Suprapubic skin (tissue), 4 donors: ENCODE measurements around the gene CCDC136. TPM values are rescaled to one million over a fixed set of nuclear protein-coding genes. Genes with fewer than 3 reads are reported as not detected.

Experiments
- DNase-seq, 2 donors: peaks; one replicate each; pipeline ENCODE4 v3.0.0-alpha.2; 2019; ENCODE audit warnings: low spot score in 2 of 2
- H3K27ac ChIP-seq: fragments of 200-600 bp; sonication (generic); one replicate; pipeline ENCODE4 v1.5.1; 2019
- H3K27me3 ChIP-seq: fragments of 200-600 bp; sonication (generic); one replicate; pipeline ENCODE4 v1.5.1; 2019
- H3K36me3 ChIP-seq: fragments of 200-600 bp; sonication (generic); one replicate; pipeline ENCODE4 v1.5.1; 2019
- H3K4me1 ChIP-seq: fragments of 200-600 bp; sonication (generic); one replicate; pipeline ENCODE4 v1.5.1; 2019
- H3K4me3 ChIP-seq: fragments of 200-600 bp; sonication (generic); one replicate; pipeline ENCODE4 v1.5.1; 2019; ENCODE audit warnings: mild to moderate bottlenecking
- H3K9me3 ChIP-seq: fragments of 200-600 bp; sonication (generic); one replicate; pipeline ENCODE4 v1.5.1; 2019
- EP300 ChIP-seq: sonication (generic); formaldehyde crosslinking; IDR thresholded peaks from one replicate; pipeline ENCODE4 v1.6.1; 2017; ENCODE audit warnings: antibody characterized with exemption
- POLR2A ChIP-seq, 2 donors: fragments of 450-650 bp; IDR thresholded peaks; one replicate each; pipeline ENCODE4 v1.6.1; 2017; ENCODE audit warnings: antibody characterized with exemption in 2 of 2, mild to moderate bottlenecking in 2 of 2, moderate library complexity in 2 of 2
- POLR2AphosphoS5 ChIP-seq, 3 donors: sonication (generic); formaldehyde crosslinking; IDR thresholded peaks; one replicate each; pipeline ENCODE4 v1.6.1; 2017; ENCODE audit warnings: antibody characterized with exemption in 3 of 3
- WGBS: methylation state at CpG from one replicate; pipeline ENCODE4 v1.1.5; 2018; 5-methylcytosine and 5-hydroxymethylcytosine counted together
- total RNA-seq, 4 donors: library from RNA; depleted of rRNA; stranded (reverse); fragments of >200 nt; gene quantifications; one replicate each; pipeline ENCODE4 v1.1.0, GENCODE V29; 2016
- TF ChIP-seq, protein P1 (sequence below), 2 donors: fragments of 200-600 bp in 1 of 2; fragments of 450-650 bp in 1 of 2; sonication (generic) in 1 of 2; IDR thresholded peaks; one replicate each; pipeline ENCODE4 v1.5.1; 2016 to 2019; ENCODE audit warnings: antibody characterized with exemption in 2 of 2, mild to moderate bottlenecking in 1 of 2, moderate library complexity in 1 of 2

The CCDC136 gene
- total RNA-seq, 4 donors from 2014 or later: 0.95 to 4.8 (median 2.1) TPM

DNA sequence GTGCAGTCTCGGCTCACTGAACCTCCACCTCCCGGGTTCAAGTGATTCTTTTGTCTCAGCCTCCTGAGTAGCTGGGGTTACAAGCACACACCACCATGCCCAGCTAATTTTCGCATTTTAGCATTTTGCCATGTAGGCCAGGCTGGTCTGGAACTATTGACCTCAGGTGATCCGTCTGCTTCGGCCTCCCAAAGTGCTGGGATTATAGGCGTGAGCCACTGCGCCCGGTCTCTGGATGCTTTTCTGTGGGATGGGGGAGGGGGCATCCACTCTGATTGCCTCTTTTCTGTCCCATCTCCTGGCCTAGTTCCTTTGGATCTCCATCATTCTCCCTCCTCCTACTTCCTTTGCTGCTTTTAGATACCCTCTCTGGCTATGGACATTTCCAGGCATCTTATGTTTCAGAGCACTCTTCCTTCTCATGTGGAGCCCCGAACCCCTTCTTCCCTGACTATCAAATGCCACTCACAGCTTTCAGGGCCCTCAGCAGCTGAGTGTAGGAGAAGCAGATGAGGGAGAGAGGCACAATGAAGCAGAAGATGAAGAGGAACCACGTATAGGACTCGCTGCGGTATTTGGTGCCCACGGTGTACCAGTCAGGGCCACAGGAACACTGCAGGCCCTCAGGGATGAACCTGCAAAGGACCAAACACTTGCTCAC lies 17.6 kb upstream of the CCDC136 start:
- Histone ChIP-seq H3K36me3 (peaks cover 45% of the 10 kb centered on the region), H3K27me3 (no peaks in the 10 kb centered on the region), H3K4me3 (no peak overlapping the region), H3K9me3 (no peaks in the 10 kb centered on the region), H3K27ac (no peak overlapping the region), H3K4me1 (no peaks in the 10 kb centered on the region)
- TF ChIP-seq EP300 (no peak), POLR2AphosphoS5 (IDR thresholded peaks at IDR 0.05) (no peak), POLR2A (IDR thresholded peaks at IDR 0.05) (no peak)
- TF ChIP-seq, protein P1, sequence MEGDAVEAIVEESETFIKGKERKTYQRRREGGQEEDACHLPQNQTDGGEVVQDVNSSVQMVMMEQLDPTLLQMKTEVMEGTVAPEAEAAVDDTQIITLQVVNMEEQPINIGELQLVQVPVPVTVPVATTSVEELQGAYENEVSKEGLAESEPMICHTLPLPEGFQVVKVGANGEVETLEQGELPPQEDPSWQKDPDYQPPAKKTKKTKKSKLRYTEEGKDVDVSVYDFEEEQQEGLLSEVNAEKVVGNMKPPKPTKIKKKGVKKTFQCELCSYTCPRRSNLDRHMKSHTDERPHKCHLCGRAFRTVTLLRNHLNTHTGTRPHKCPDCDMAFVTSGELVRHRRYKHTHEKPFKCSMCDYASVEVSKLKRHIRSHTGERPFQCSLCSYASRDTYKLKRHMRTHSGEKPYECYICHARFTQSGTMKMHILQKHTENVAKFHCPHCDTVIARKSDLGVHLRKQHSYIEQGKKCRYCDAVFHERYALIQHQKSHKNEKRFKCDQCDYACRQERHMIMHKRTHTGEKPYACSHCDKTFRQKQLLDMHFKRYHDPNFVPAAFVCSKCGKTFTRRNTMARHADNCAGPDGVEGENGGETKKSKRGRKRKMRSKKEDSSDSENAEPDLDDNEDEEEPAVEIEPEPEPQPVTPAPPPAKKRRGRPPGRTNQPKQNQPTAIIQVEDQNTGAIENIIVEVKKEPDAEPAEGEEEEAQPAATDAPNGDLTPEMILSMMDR (IDR thresholded peaks at IDR 0.05): no peak
- no peak for DNase-seq
- 93% methylated on average over 12 of the region's 13 CpGs for WGBS

DNA sequence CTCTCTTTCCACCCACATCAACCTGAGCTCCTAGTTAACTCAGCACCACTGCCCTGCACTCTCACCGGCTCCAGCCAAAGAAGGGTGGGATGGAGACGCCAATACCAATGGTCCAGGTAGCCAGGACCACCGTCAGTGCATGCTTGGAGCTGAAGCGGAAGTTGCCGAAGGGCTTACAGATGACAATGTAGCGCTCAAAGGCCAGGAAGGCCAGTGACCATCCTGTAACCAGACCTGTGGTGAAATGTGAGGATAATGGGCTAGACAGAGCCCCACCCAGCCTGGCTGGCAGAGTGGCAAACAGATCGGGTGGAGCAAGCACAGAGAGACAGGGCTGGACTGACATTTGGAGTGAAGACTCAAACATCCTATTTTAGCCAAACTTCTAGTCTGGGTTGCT lies 16.8 kb upstream of the CCDC136 start:
- H3K27me3 ChIP-seq: no peaks in the 10 kb centered on the region
- TF ChIP-seq POLR2AphosphoS5 (IDR thresholded peaks at IDR 0.05): no peak
- no peak for TF ChIP-seq POLR2A (IDR thresholded peaks at IDR 0.05)
- no peak for TF ChIP-seq EP300
- TF ChIP-seq, protein P1 (IDR thresholded peaks at IDR 0.05): no peak
- 83% methylated on average over 7 of the region's 7 CpGs for WGBS
- no peak for DNase-seq
- H3K9me3 ChIP-seq: no peaks in the 10 kb centered on the region
- H3K4me1 ChIP-seq: no peaks in the 10 kb centered on the region
- H3K36me3 ChIP-seq: peaks cover 37% of the 10 kb centered on the region
- H3K27ac ChIP-seq: no peak overlapping the region
- no peak overlapping the region for H3K4me3 ChIP-seq

DNA sequence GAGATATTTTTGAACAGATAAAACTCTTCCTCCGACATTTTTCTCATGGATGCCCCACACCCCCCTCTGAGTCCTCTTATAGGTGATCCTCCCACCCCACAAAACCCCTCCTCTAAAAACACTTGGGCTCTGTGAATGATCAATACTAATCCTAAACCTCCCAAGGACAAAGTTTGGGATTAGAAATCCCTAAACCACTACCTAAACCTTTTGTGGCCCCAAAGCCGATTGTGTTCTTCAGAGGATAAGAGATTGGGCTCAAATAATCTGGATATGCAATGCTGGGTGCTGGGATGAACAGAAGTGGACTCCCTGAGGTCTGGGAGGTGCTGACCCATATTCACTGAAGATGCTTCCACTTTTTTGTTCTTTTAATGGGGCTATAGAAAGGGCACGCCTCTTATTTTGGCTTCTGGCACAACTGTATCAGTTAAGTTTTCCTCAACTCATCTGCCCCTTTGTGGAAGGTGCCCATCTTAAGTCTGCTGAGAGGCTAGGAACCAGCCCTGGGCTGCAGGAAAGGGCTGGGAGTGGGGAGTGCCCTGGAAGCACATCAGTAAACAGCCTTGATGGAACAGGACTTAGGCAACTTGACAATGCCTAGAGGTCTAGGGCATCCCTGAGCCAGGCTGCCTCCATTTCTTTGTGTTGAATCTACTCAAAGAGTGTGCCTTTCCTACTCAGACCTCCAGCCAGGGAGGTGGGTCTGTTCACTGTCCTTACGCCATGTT lies 15.9 kb upstream of the CCDC136 start, which contains the start of gene OPN1SW:
TSS of gene OPN1SW (minus strand) at position 51 of the 731 bp plus-strand sequence. CDS start at position 38, 13 bp downstream.
- no peak for DNase-seq
- Histone ChIP-seq H3K27me3 (no peaks in the 10 kb centered on the region), H3K27ac (no peak within 1 kb of the TSS), H3K4me3 (no peak within 1 kb of the TSS), H3K36me3 (peaks cover 27% of the 10 kb centered on the region), H3K9me3 (no peaks in the 10 kb centered on the region), H3K4me1 (no peaks in the 10 kb centered on the region)
- 95% methylated on average over 4 of the region's 4 CpGs for WGBS
- TF ChIP-seq POLR2AphosphoS5 (IDR thresholded peaks at IDR 0.05) (no peak), POLR2A (IDR thresholded peaks at IDR 0.05) (no peak), EP300 (no peak)
- TF ChIP-seq, protein P1 (IDR thresholded peaks at IDR 0.05): no peak

DNA sequence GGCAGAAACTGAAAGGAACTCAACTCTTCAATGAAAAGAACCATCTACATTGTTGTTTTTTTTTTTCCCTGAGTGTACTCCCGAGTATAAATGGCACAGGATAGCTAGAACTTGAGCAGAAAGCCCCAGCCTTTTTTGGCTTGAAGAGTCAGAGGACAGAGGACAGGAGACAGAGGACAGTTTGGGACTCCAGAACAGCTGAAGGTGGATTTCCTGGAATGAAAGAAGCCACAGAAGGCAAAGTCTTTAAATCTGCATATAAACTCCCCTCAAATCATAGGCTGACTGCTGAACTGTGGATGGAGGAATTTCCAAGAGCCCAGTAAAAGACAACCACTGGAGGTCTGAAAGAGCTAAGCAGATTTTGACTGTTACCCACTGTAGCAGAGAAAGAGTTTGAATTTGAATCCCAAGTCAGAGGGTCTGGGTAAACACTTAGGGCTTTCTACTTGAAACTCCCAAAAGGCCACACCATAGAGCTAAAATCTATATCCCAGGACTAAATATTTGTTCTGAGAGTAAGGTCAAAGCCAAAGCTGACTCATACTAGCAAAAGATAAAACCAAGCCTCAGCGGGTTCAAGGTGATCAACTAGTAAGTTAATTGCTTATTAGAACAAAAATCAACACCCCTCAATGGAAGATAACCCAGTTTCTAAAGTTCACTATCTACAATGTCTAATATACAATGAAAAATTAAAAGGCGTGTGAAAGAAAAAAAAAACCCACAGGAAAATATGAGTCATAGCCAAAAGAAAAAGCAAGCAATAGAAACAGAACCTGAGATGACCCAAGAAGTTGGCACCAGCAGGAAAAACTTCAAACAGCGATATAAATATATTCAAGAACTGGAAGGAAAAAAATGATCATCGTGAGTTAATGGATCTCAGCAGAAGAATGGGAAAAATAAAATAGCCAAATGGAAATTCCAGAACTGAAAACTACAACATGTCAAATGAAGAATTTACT lies 14.3 kb upstream of the CCDC136 start:
- no peak overlapping the region for H3K4me3 ChIP-seq
- 72% methylated on average over 5 of the region's 5 CpGs for WGBS
- no peaks in the 10 kb centered on the region for H3K27me3 ChIP-seq
- no peak for DNase-seq
- H3K36me3 ChIP-seq: peaks cover 13% of the 10 kb centered on the region
- TF ChIP-seq, protein P1 (IDR thresholded peaks at IDR 0.05): no peak
- TF ChIP-seq EP300 (no peak), POLR2A (IDR thresholded peaks at IDR 0.05) (no peak), POLR2AphosphoS5 (IDR thresholded peaks at IDR 0.05) (no peak)
- no peak overlapping the region for H3K27ac ChIP-seq
- H3K9me3 ChIP-seq: no peaks in the 10 kb centered on the region
- H3K4me1 ChIP-seq: no peaks in the 10 kb centered on the region
